BE2C (cell line): ENCODE results near the gene DLG3.

Experiments
- DNase-seq: peaks from one replicate; pipeline ENCODE4 v3.0.0-alpha.2; 2020
- H3K27me3 ChIP-seq: fragments of 250-450 bp; sonication (Bioruptor Pico); 2 replicates; pipeline ENCODE4 v1.5.1; 2020; ENCODE audit warnings: mild to moderate bottlenecking
- H3K36me3 ChIP-seq: fragments of 250-450 bp; sonication (Bioruptor Pico); 2 replicates; pipeline ENCODE4 v1.5.1; 2020; ENCODE audit warnings: mild to moderate bottlenecking
- H3K4me1 ChIP-seq: fragments of 250-450 bp; sonication (Bioruptor Pico); 2 replicates; pipeline ENCODE4 v1.5.1; 2020
- H3K4me3 ChIP-seq: 2 replicates; pipeline ENCODE4 v1.5.1; 2011; ENCODE audit warnings: low read depth, low read length
- H3K9me3 ChIP-seq: fragments of 250-450 bp; sonication (Bioruptor Pico); 2 replicates; pipeline ENCODE4 v1.5.1; 2020
- TF ChIP-seq, protein P1 (sequence below): IDR thresholded peaks from 2 replicates; pipeline ENCODE4 v1.5.1; 2012; ENCODE audit warnings: mild to moderate bottlenecking, low read depth, low read length

Gene DLG3

GRCh38 chrX:70554948-70555347 is 110.3 kb downstream of the DLG3 start:
- Histone ChIP-seq H3K27me3 (no peaks in the 10 kb centered on the region), H3K4me3 (no peak overlapping the region), H3K9me3 (no peaks in the 10 kb centered on the region), H3K36me3 (no peaks in the 10 kb centered on the region), H3K4me1 (no peaks in the 10 kb centered on the region)
- no peak for DNase-seq
- TF ChIP-seq, protein P1, sequence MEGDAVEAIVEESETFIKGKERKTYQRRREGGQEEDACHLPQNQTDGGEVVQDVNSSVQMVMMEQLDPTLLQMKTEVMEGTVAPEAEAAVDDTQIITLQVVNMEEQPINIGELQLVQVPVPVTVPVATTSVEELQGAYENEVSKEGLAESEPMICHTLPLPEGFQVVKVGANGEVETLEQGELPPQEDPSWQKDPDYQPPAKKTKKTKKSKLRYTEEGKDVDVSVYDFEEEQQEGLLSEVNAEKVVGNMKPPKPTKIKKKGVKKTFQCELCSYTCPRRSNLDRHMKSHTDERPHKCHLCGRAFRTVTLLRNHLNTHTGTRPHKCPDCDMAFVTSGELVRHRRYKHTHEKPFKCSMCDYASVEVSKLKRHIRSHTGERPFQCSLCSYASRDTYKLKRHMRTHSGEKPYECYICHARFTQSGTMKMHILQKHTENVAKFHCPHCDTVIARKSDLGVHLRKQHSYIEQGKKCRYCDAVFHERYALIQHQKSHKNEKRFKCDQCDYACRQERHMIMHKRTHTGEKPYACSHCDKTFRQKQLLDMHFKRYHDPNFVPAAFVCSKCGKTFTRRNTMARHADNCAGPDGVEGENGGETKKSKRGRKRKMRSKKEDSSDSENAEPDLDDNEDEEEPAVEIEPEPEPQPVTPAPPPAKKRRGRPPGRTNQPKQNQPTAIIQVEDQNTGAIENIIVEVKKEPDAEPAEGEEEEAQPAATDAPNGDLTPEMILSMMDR, result no peak
